H1 (cell line): ENCODE data around the gene SUDS3. TPM values are rescaled to one million over a fixed set of nuclear protein-coding genes. Genes with fewer than 3 reads are reported as not detected.

ENCODE experiments used
- CTCF ChIA-PET: fragments of 300-600 bp; sonication (Branson Sonifier 250); formaldehyde crosslinking; loops from one replicate; lab custom pipeline; 2021; ENCODE audit not compliant: partially characterized antibody; lab: Charles Lee
- POLR2A ChIA-PET: fragments of 300-600 bp; sonication (Branson Sonifier 250); formaldehyde crosslinking; loops from one replicate; lab custom pipeline; 2021; ENCODE audit warnings: inconsistent platforms; ENCODE audit not compliant: partially characterized antibody; lab: Charles Lee
- DNase-seq, 2 experiments: peaks; one replicate each; pipeline versions ENCODE4 v3.0.0 to v3.0.0-alpha.2; 2010 to 2022; ENCODE audit warnings: low spot score in 2 of 2, low read depth in 1 of 2, mixed read lengths in 1 of 2
- FAIRE-seq: peaks from 2 replicates; lab custom pipeline; 2011; peaks lifted over from hg19 to GRCh38; lab: Jason Lieb, UNC
- H2AFZ ChIP-seq: 2 replicates; pipeline ENCODE4 v1.8.1; 2012; ENCODE audit warnings: low read length, inconsistent platforms
- H2AK5ac ChIP-seq: 2 replicates; pipeline ENCODE4 v1.6.1; 2013; ENCODE audit warnings: low read depth, low read length
- H2BK120ac ChIP-seq: replicated peaks from 2 replicates; pipeline ENCODE3; 2013; ENCODE audit warnings: low read depth, low read length, inconsistent platforms
- H2BK12ac ChIP-seq: 2 replicates; pipeline ENCODE4 v1.6.1; 2013; ENCODE audit warnings: low read depth, low read length
- H2BK15ac ChIP-seq: 2 replicates; pipeline ENCODE4 v1.6.1; 2013; ENCODE audit warnings: low read length
- H2BK20ac ChIP-seq: 2 replicates; pipeline ENCODE4 v1.6.1; 2013; ENCODE audit warnings: low read length
- H2BK5ac ChIP-seq: 2 replicates; pipeline ENCODE4 v1.6.1; 2013; ENCODE audit warnings: low read depth, low read length
- H3K14ac ChIP-seq: 2 replicates; pipeline ENCODE4 v1.6.1; 2013; ENCODE audit warnings: inconsistent platforms; ENCODE audit not compliant: insufficient read length
- H3K18ac ChIP-seq: 2 replicates; pipeline ENCODE4 v1.6.1; 2013; ENCODE audit warnings: low read length; ENCODE audit errors: extremely low read depth
- H3K23ac ChIP-seq: 2 replicates; pipeline ENCODE4 v1.6.1; 2013; ENCODE audit warnings: inconsistent platforms; ENCODE audit not compliant: insufficient read length
- H3K23me2 ChIP-seq: 2 replicates; pipeline ENCODE4 v1.6.1; 2013; ENCODE audit warnings: low read depth, low read length
- H3K27ac ChIP-seq: 2 replicates; pipeline ENCODE4 v1.6.1; 2011; ENCODE audit warnings: low read depth, low read length, inconsistent platforms
- H3K27me3 ChIP-seq, 4 experiments: replicated peaks in 1 of 4; 1 replicate in 1 of 4; 2 replicates in 3 of 4; pipeline versions ENCODE4 v1.6.1 to v1.8.1; 2011 to 2013; ENCODE audit warnings: low read length in 3 of 4, mild to moderate bottlenecking in 3 of 4, inconsistent platforms in 2 of 4, mixed read lengths in 2 of 4, moderate library complexity in 1 of 4; ENCODE audit not compliant: control insufficient read depth in 3 of 4, insufficient read depth in 3 of 4; ENCODE audit errors: extremely low read depth in 1 of 4
- H3K36me3 ChIP-seq, 4 experiments: 2 replicates each; pipeline versions ENCODE4 v1.6.1 to v1.8.1; 2011 to 2013; ENCODE audit warnings: mild to moderate bottlenecking in 4 of 4, low read length in 3 of 4, moderate library complexity in 2 of 4, control low read depth in 1 of 4, inconsistent platforms in 1 of 4; ENCODE audit not compliant: insufficient read depth in 4 of 4, control insufficient read depth in 2 of 4
- H3K4ac ChIP-seq: replicated peaks from 2 replicates; pipeline ENCODE3; 2013; ENCODE audit warnings: low read length, low read depth, mixed read lengths, inconsistent platforms; ENCODE audit not compliant: insufficient read length
- H3K4me1 ChIP-seq, 4 experiments: replicated peaks in 1 of 4; 1 replicate in 1 of 4; 2 replicates in 3 of 4; pipeline versions ENCODE4 v1.6.1 to v1.8.1; 2011 to 2013; ENCODE audit warnings: low read length in 3 of 4, inconsistent platforms in 2 of 4, mixed read lengths in 1 of 4; ENCODE audit not compliant: insufficient read depth in 4 of 4, control insufficient read depth in 3 of 4
- H3K4me2 ChIP-seq, 2 experiments: 2 replicates each; pipeline versions ENCODE4 v1.6.1 to v1.8.1; 2011 to 2013; ENCODE audit warnings: low read depth in 2 of 2, low read length in 2 of 2, control low read depth in 1 of 2, inconsistent platforms in 1 of 2, mild to moderate bottlenecking in 1 of 2; ENCODE audit not compliant: insufficient read depth in 1 of 2
- H3K4me3 ChIP-seq, 4 experiments: fragments of 200-600, 300-600 bp in 1 of 4; sonication (generic), shearing (Covaris generic), sonication (Bioruptor Twin) in 1 of 4; 2 replicates each; pipeline versions ENCODE4 v1.5.1 to v1.8.1; 2011 to 2016; ENCODE audit warnings: low read length in 4 of 4, low read depth in 3 of 4, control low read depth in 2 of 4, inconsistent platforms in 2 of 4, mild to moderate bottlenecking in 2 of 4, mixed read lengths in 1 of 4, moderate library complexity in 1 of 4; ENCODE audit not compliant: insufficient read depth in 2 of 4; ENCODE audit errors: extremely low read depth in 1 of 4
- H3K56ac ChIP-seq: replicated peaks from 2 replicates; pipeline ENCODE3; 2013; ENCODE audit warnings: low read depth, mild to moderate bottlenecking, mixed read lengths, low read length, inconsistent platforms; ENCODE audit not compliant: insufficient read length
- H3K79me1 ChIP-seq: 2 replicates; pipeline ENCODE4 v1.6.1; 2013; ENCODE audit warnings: low read depth, low read length, control low read depth
- H3K79me2 ChIP-seq, 2 experiments: 2 replicates each; pipeline versions ENCODE4 v1.6.1 to v1.8.1; 2012 to 2013; ENCODE audit warnings: low read length in 2 of 2, mild to moderate bottlenecking in 2 of 2, inconsistent platforms in 1 of 2; ENCODE audit not compliant: insufficient read depth in 2 of 2, control insufficient read depth in 1 of 2
- H3K9ac ChIP-seq, 4 experiments: replicated peaks in 1 of 4; 1 replicate in 1 of 4; 2 replicates in 3 of 4; pipeline versions ENCODE4 v1.6.1 to v1.8.1; 2011 to 2013; ENCODE audit warnings: low read depth in 3 of 4, low read length in 3 of 4, control low read depth in 2 of 4, mild to moderate bottlenecking in 2 of 4, moderate library complexity in 2 of 4, inconsistent platforms in 1 of 4; ENCODE audit errors: extremely low read depth in 1 of 4
- H3K9me3 ChIP-seq, 2 experiments: 2 replicates each; pipeline versions ENCODE4 v1.6.1 to v1.8.1; 2012 to 2013; ENCODE audit warnings: mild to moderate bottlenecking in 2 of 2, moderate library complexity in 2 of 2, control low read depth in 1 of 2, inconsistent platforms in 1 of 2, low read depth in 1 of 2, low read length in 1 of 2, mixed read lengths in 1 of 2; ENCODE audit not compliant: insufficient read depth in 2 of 2
- H4K20me1 ChIP-seq, 2 experiments: replicated peaks in 1 of 2; 2 replicates each; pipeline versions ENCODE3 to v1.8.1; 2011 to 2013; ENCODE audit warnings: inconsistent platforms in 2 of 2, low read length in 2 of 2, mild to moderate bottlenecking in 1 of 2; ENCODE audit not compliant: insufficient read depth in 2 of 2, control insufficient read depth in 1 of 2
- H4K5ac ChIP-seq: 2 replicates; pipeline ENCODE4 v1.6.1; 2013; ENCODE audit warnings: low read length, low read depth, mixed read lengths, inconsistent platforms; ENCODE audit not compliant: insufficient read length
- H4K8ac ChIP-seq: 2 replicates; pipeline ENCODE4 v1.8.0; 2013; ENCODE audit warnings: mild to moderate bottlenecking, moderate library complexity, low read length, inconsistent platforms; ENCODE audit not compliant: insufficient read depth; ENCODE audit errors: extremely low read depth
- H4K91ac ChIP-seq: replicated peaks from 2 replicates; pipeline ENCODE3; 2013; ENCODE audit warnings: low read length, mixed read lengths, inconsistent platforms; ENCODE audit not compliant: insufficient read length
- EZH2 ChIP-seq: fragments of 200-600 bp; sonication (generic); IDR thresholded peaks from 2 replicates; pipeline ENCODE4 v1.7.1; 2012; ENCODE audit warnings: low read depth, mild to moderate bottlenecking, moderate library complexity, low read length, inconsistent platforms; ENCODE audit not compliant: severe bottlenecking
- GABPA ChIP-seq: IDR thresholded peaks from 2 replicates; pipeline ENCODE4 v1.6.1; 2011; ENCODE audit warnings: mild to moderate bottlenecking, low read length, moderate library complexity, borderline replicate concordance; ENCODE audit not compliant: insufficient read depth
- JUND ChIP-seq: IDR thresholded peaks from 2 replicates; pipeline ENCODE4 v1.6.1; 2011; ENCODE audit warnings: mild to moderate bottlenecking, improper control_type of control experiment, low read length
- KDM4A ChIP-seq: IDR thresholded peaks from one replicate; pipeline ENCODE4 v1.7.1; 2012; ENCODE audit warnings: low read depth, mild to moderate bottlenecking, moderate library complexity, low read length, inconsistent platforms; ENCODE audit not compliant: severe bottlenecking
- KDM5A ChIP-seq: fragments of 200-600 bp; IDR thresholded peaks from 2 replicates; pipeline ENCODE4 v1.7.1; 2012; ENCODE audit warnings: mild to moderate bottlenecking, low read length, inconsistent platforms, mixed read lengths
- NANOG ChIP-seq: IDR thresholded peaks from 2 replicates; pipeline ENCODE4 v1.6.1; 2011; ENCODE audit warnings: low read length, low read depth, mild to moderate bottlenecking, inconsistent platforms; ENCODE audit not compliant: insufficient read depth, poor library complexity, severe bottlenecking
- RNF2 ChIP-seq: fragments of 200-900, 300-1000 bp; sonication (generic); IDR thresholded peaks from 2 replicates; pipeline ENCODE4 v1.7.1; 2016; ENCODE audit warnings: borderline replicate concordance, low read depth, mild to moderate bottlenecking, antibody characterized with exemption, low read length; ENCODE audit not compliant: poor library complexity, severe bottlenecking; ENCODE audit errors: missing control alignments
- TAF7 ChIP-seq: optimal IDR thresholded peaks from 2 replicates; pipeline ENCODE3; 2011; ENCODE audit warnings: low read depth, mild to moderate bottlenecking, inconsistent platforms, low read length, moderate library complexity, borderline replicate concordance
- YY1 ChIP-seq: IDR thresholded peaks from 2 replicates; pipeline ENCODE4 v1.6.1; 2011; ENCODE audit warnings: low read depth, mild to moderate bottlenecking, low read length
- WGBS, 2 experiments: shearing (Covaris generic) in 1 of 2; methylation state at CpG; one replicate each; pipeline versions ENCODE4 v1.1.6 to v1.1.7; 2013 to 2015; ENCODE audit warnings: low lambda C conversion rate in 2 of 2, mixed read lengths in 2 of 2, inconsistent platforms in 1 of 2, low coverage in 1 of 2, missing lambda C conversion rate in 1 of 2; ENCODE audit not compliant: insufficient replicate concordance in 2 of 2, insufficient coverage in 1 of 2, insufficient read length in 1 of 2; ENCODE audit errors: extremely low coverage in 1 of 2, missing lambda C conversion rate in 1 of 2; 5-methylcytosine and 5-hydroxymethylcytosine counted together
- polyA plus RNA-seq, 7 experiments: library from polyadenylated mRNA; depleted of rRNA in 3 of 7; stranded (reverse) in 5 of 7; unstranded in 2 of 7; fragments of >200 nt in 5 of 7; fragments of 200-250 nt in 2 of 7; gene quantifications; 1 replicate in 5 of 7; 2 replicates in 1 of 7; 4 replicates in 1 of 7; pipeline versions ENCODE4 v1.2.1 to v1.2.3, GENCODE V29; 2011 to 2013; ENCODE audit warnings: missing spikeins in 2 of 7, mixed read lengths in 2 of 7
- total RNA-seq: library from RNA; stranded (reverse); fragmentation: NEBNext Ultra II Directional; extraction: Animal tissue kit (Norgen Biotek cat#: 25700); gene quantifications from 2 replicates; pipeline ENCODE4 v1.2.1, GENCODE V29; 2021
- TF ChIP-seq, protein P1 (sequence below), 3 experiments: IDR thresholded peaks; 1 replicate in 2 of 3; 2 replicates in 1 of 3; pipeline versions ENCODE4 v1.5.1 to v1.6.1; 2011; ENCODE audit warnings: low read length in 3 of 3, mild to moderate bottlenecking in 3 of 3, inconsistent platforms in 2 of 3, low read depth in 1 of 3, moderate library complexity in 1 of 3; ENCODE audit not compliant: insufficient read depth in 1 of 3; ENCODE audit errors: control extremely low read depth in 1 of 3
- TF ChIP-seq, protein P2 (sequence below): IDR thresholded peaks from 2 replicates; pipeline ENCODE4 v1.6.1; 2012; ENCODE audit warnings: inconsistent platforms

SUDS3 gene
- total and polyA plus RNA-seq, 2 of the 8 experiments (the other 6 are each of a cell fraction or from before 2014, with no cell fraction given): 30.0 to 58.7 TPM

DNA sequence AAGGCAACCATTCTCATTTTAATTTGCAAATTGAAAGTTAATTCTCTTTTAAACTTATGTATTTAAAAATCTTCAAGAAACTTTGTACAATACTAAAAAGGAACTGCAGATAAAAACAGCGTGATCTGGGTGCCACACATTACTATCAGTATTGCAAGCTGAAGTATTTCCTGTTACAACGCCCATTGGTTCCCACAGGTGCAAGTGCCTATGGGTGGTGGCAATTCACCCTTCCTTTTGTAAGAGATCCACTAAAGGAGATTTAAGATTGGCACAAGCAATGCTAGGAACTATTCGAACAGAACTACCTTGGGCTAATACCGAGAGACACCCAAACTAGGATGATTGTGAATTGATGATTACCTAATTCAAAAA lies 16.8 kb upstream of the SUDS3 start:
- Histone ChIP-seq H4K8ac (no peak overlapping the region), H3K4me3 (no peak overlapping the region), H3K4ac (no peak overlapping the region), H2BK120ac (no peak overlapping the region), H4K91ac (no peak overlapping the region), H4K20me1 (no peaks in the 10 kb centered on the region), H3K14ac (no peak overlapping the region), H2BK5ac (no peak overlapping the region), H2BK15ac (no peak overlapping the region), H3K36me3 (no peaks in the 10 kb centered on the region), H3K4me1 (no peaks in the 10 kb centered on the region), H3K9me3 (no peaks in the 10 kb centered on the region), H3K23me2 (no peaks in the 10 kb centered on the region), H3K79me2 (no peaks in the 10 kb centered on the region), H3K23ac (no peak overlapping the region), H3K4me2 (no peak overlapping the region), H3K56ac (no peak overlapping the region), H2AFZ (no peak overlapping the region), H4K5ac (no peak overlapping the region), H3K18ac (no peak overlapping the region), H3K27me3 (no peaks in the 10 kb centered on the region), H3K79me1 (no peaks in the 10 kb centered on the region), H2BK12ac (no peak overlapping the region), H2BK20ac (no peak overlapping the region), H3K9ac (no peak overlapping the region), H3K27ac (no peak overlapping the region), H2AK5ac (no peak overlapping the region)
- FAIRE-seq: no peak
- no peak for DNase-seq
- CTCF ChIA-PET: interaction anchor here (0.8 to 3.1 kb wide), 3 partner anchors 16 to 193 kb away, joined by 4 to 12 read pairs (median 7); no protein-coding TSS in a partner anchor
- POLR2A ChIA-PET: no interaction called here
- 93% methylated on average over 4 of the region's 4 CpGs; no CpG with 5 or more reads in 1 of the 2 experiments for WGBS, 2 experiments
- TF ChIP-seq GABPA (no peak), KDM4A (no peak), JUND (no peak), TAF7 (no peak), NANOG (no peak), KDM5A (no peak), YY1 (no peak), RNF2 (no peak), EZH2 (no peak)
- TF ChIP-seq, protein P1, sequence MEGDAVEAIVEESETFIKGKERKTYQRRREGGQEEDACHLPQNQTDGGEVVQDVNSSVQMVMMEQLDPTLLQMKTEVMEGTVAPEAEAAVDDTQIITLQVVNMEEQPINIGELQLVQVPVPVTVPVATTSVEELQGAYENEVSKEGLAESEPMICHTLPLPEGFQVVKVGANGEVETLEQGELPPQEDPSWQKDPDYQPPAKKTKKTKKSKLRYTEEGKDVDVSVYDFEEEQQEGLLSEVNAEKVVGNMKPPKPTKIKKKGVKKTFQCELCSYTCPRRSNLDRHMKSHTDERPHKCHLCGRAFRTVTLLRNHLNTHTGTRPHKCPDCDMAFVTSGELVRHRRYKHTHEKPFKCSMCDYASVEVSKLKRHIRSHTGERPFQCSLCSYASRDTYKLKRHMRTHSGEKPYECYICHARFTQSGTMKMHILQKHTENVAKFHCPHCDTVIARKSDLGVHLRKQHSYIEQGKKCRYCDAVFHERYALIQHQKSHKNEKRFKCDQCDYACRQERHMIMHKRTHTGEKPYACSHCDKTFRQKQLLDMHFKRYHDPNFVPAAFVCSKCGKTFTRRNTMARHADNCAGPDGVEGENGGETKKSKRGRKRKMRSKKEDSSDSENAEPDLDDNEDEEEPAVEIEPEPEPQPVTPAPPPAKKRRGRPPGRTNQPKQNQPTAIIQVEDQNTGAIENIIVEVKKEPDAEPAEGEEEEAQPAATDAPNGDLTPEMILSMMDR (IDR thresholded peaks at IDR 0.05; ENCODE audit: control extremely low read depth in 1 of 3, insufficient read depth in 1 of 3, low read depth in 1 of 3, low read length in 3 of 3): no peak
- TF ChIP-seq, protein P2, sequence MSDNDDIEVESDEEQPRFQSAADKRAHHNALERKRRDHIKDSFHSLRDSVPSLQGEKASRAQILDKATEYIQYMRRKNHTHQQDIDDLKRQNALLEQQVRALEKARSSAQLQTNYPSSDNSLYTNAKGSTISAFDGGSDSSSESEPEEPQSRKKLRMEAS: no peak
